ENCODE data around the gene ADAMTS20. TPM values are rescaled to one million over a fixed set of nuclear protein-coding genes. Genes with fewer than 3 reads are reported as not detected.

ADAMTS20 gene
- polyA plus RNA-seq, 1 donor (not counting 4 experiments of a cell fraction or from before 2014, with no cell fraction given), result not detected

DNA sequence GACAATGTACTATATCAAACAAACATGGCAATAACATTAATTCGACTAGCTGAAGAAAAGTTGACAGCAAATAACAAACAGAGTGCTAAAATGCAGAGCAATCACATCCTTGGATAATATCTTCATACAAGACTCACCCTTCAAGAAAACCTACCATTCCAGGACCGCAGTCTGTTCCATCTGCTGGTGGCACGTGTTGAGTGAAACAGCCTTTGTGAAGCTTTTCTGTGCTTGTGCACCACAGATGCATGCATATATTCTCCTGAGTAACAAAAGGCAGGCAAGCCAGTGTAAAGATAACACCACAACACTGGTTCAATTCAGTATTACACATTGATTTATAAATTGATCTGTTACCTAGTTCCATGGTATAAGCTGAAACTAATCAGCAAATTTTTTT, 89.3 kb downstream of the ADAMTS20 start:
- no peak overlapping the region for H3K4me2 ChIP-seq (ENCODE audit: control insufficient read depth, extremely low read depth, insufficient read depth, low read depth, low read length)
- H2AFZ ChIP-seq (ENCODE audit: control insufficient read depth, low read length), result no peak overlapping the region
- FAIRE-seq, result no peak
- H3K9ac ChIP-seq (ENCODE audit: control insufficient read depth, extremely low read depth, insufficient read depth, low read length), result no peak overlapping the region
- no peaks in the 10 kb centered on the region for H3K9me1 ChIP-seq (ENCODE audit: control insufficient read depth, extremely low read depth, insufficient read depth, low read length)
- TF ChIP-seq, protein P1, sequence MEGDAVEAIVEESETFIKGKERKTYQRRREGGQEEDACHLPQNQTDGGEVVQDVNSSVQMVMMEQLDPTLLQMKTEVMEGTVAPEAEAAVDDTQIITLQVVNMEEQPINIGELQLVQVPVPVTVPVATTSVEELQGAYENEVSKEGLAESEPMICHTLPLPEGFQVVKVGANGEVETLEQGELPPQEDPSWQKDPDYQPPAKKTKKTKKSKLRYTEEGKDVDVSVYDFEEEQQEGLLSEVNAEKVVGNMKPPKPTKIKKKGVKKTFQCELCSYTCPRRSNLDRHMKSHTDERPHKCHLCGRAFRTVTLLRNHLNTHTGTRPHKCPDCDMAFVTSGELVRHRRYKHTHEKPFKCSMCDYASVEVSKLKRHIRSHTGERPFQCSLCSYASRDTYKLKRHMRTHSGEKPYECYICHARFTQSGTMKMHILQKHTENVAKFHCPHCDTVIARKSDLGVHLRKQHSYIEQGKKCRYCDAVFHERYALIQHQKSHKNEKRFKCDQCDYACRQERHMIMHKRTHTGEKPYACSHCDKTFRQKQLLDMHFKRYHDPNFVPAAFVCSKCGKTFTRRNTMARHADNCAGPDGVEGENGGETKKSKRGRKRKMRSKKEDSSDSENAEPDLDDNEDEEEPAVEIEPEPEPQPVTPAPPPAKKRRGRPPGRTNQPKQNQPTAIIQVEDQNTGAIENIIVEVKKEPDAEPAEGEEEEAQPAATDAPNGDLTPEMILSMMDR (optimal IDR thresholded peaks at IDR 0.05 in 1 of 3, IDR thresholded peaks at IDR 0.05 in 1 of 3, conservative IDR thresholded peaks at IDR 0.05 in 1 of 3; ENCODE audit: extremely low read depth in 1 of 3, insufficient read depth in 2 of 3, low read length in 3 of 3), result no peak
- TF ChIP-seq EZH2 (IDR thresholded peaks at IDR 0.05; ENCODE audit: low read length), result no peak
- H3K36me3 ChIP-seq (ENCODE audit: control insufficient read depth in 2 of 2, extremely low read depth in 1 of 2, insufficient read depth in 2 of 2, low read length in 2 of 2), result no peaks in the 10 kb centered on the region
- dilution Hi-C loops (cut with MboI; ENCODE audit: extremely low pct_ligation_motif_present, low sequenced_read_pairs), result no loop called here
- no peaks in the 10 kb centered on the region for H3K27me3 ChIP-seq (ENCODE audit: control insufficient read depth, extremely low read depth, insufficient read depth, low read length)
- no peaks in the 10 kb centered on the region for H4K20me1 ChIP-seq (ENCODE audit: control insufficient read depth, extremely low read depth, insufficient read depth, low read length)
- H3K4me3 ChIP-seq (ENCODE audit: control insufficient read depth in 2 of 3, extremely low read depth in 1 of 3, insufficient read depth in 2 of 3, low read depth in 1 of 3, low read length in 3 of 3), result no peak overlapping the region
- no peaks in the 10 kb centered on the region for H3K9me3 ChIP-seq (ENCODE audit: control insufficient read depth, low read depth, low read length)
- H3K4me1 ChIP-seq (ENCODE audit: control insufficient read depth, extremely low read depth, insufficient read depth, low read length), result no peaks in the 10 kb centered on the region
- no peak for DNase-seq (ENCODE audit: low read depth, low spot score)
- no peaks in the 10 kb centered on the region for H3K79me2 ChIP-seq (ENCODE audit: control insufficient read depth, insufficient read depth, low read length)
- H3K27ac ChIP-seq (ENCODE audit: control insufficient read depth, insufficient read depth, low read length), result no peak overlapping the region

DNA sequence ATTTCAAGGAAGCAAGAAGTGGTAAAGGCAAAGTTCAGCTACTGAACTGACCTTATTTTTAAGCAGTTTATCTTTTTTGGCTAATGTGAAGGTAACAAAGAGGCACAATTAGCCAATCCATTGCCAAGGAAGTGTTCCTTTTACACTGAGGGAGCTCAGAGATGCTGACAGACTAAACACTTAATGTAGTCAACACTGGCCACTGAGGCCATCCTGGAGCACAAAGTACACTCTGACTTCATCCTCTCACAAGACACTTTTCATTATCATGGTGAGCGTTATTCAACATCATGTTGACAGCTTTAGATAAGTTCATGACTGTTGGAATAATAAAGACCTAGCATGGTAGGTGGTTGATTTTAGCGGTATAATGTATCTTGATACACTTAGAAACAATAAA, 89.9 kb downstream of the ADAMTS20 start:
- Histone ChIP-seq H3K9me1 (ENCODE audit: control insufficient read depth, extremely low read depth, insufficient read depth, low read length) (no peaks in the 10 kb centered on the region), H3K79me2 (ENCODE audit: control insufficient read depth, insufficient read depth, low read length) (no peaks in the 10 kb centered on the region), H3K9ac (ENCODE audit: control insufficient read depth, extremely low read depth, insufficient read depth, low read length) (no peak overlapping the region), H3K27ac (ENCODE audit: control insufficient read depth, insufficient read depth, low read length) (no peak overlapping the region), H3K4me2 (ENCODE audit: control insufficient read depth, extremely low read depth, insufficient read depth, low read depth, low read length) (no peak overlapping the region), H3K4me3 (ENCODE audit: control insufficient read depth in 2 of 3, extremely low read depth in 1 of 3, insufficient read depth in 2 of 3, low read depth in 1 of 3, low read length in 3 of 3) (no peak overlapping the region), H3K27me3 (ENCODE audit: control insufficient read depth, extremely low read depth, insufficient read depth, low read length) (no peaks in the 10 kb centered on the region), H3K36me3 (ENCODE audit: control insufficient read depth in 2 of 2, extremely low read depth in 1 of 2, insufficient read depth in 2 of 2, low read length in 2 of 2) (no peaks in the 10 kb centered on the region), H2AFZ (ENCODE audit: control insufficient read depth, low read length) (no peak overlapping the region), H3K9me3 (ENCODE audit: control insufficient read depth, low read depth, low read length) (no peaks in the 10 kb centered on the region), H3K4me1 (ENCODE audit: control insufficient read depth, extremely low read depth, insufficient read depth, low read length) (no peaks in the 10 kb centered on the region), H4K20me1 (ENCODE audit: control insufficient read depth, extremely low read depth, insufficient read depth, low read length) (no peaks in the 10 kb centered on the region)
- no peak for FAIRE-seq
- no peak for TF ChIP-seq EZH2 (IDR thresholded peaks at IDR 0.05; ENCODE audit: low read length)
- TF ChIP-seq, protein P1 (optimal IDR thresholded peaks at IDR 0.05 in 1 of 3, IDR thresholded peaks at IDR 0.05 in 1 of 3, conservative IDR thresholded peaks at IDR 0.05 in 1 of 3; ENCODE audit: extremely low read depth in 1 of 3, insufficient read depth in 2 of 3, low read length in 3 of 3), result no peak
- dilution Hi-C loops (cut with MboI; ENCODE audit: extremely low pct_ligation_motif_present, low sequenced_read_pairs), result no loop called here
- DNase-seq (ENCODE audit: low read depth, low spot score), result no peak

Data from keratinocyte (primary cell).